CD4-positive, alpha-beta T cell (primary cell): ENCODE measurements around the gene BLCAP. TPM values are rescaled to one million over a fixed set of nuclear protein-coding genes. Genes with fewer than 3 reads are reported as not detected.
A peak's percentile ranks its signal among the peaks of the same experiment; 100 is the strongest.

Source experiments
- ATAC-seq: fragments of 200-7000 bp; cut with Tn5 transposase; one replicate; pipeline ENCODE4 v1.10.0; 2022; ENCODE audit warnings: mild to moderate bottlenecking; ENCODE audit not compliant: poor library complexity
- CTCF ChIA-PET: fragments of 350-600 bp; sonication (Branson Sonifier 250); formaldehyde crosslinking; loops from one replicate; lab custom pipeline; 2021; ENCODE audit warnings: antibody characterized with exemption, inconsistent platforms; lab: Charles Lee
- POLR2A ChIA-PET: fragments of 350-600 bp; sonication (Branson Sonifier 250); formaldehyde crosslinking; loops from one replicate; lab custom pipeline; 2021; ENCODE audit warnings: antibody characterized with exemption, inconsistent platforms; lab: Charles Lee
- DNase-seq, 14 experiments: peaks; one replicate each; pipeline ENCODE4 v3.0.0-alpha.2; 2013 to 2020; ENCODE audit warnings: mixed read lengths in 2 of 14
- H3K27ac ChIP-seq, 2 donors: one replicate each; pipeline versions ENCODE4 v1.5.1 to v1.7.0; 2013; ENCODE audit warnings: low read length in 2 of 2, low read depth in 1 of 2, mild to moderate bottlenecking in 1 of 2
- H3K27me3 ChIP-seq, 2 experiments: 1 replicate in 1 of 2; 2 replicates in 1 of 2; pipeline versions ENCODE4 v1.6.1 to v1.7.0; 2013; ENCODE audit warnings: low read length in 2 of 2, control low read depth in 1 of 2, mild to moderate bottlenecking in 1 of 2, moderate library complexity in 1 of 2; ENCODE audit not compliant: insufficient read depth in 2 of 2, control insufficient read depth in 1 of 2
- H3K36me3 ChIP-seq: one replicate; pipeline ENCODE4 v1.6.1; 2013; ENCODE audit warnings: low read length, control low read depth; ENCODE audit not compliant: insufficient read depth
- H3K4me1 ChIP-seq: one replicate; pipeline ENCODE4 v1.6.1; 2013; ENCODE audit warnings: low read length, control low read depth; ENCODE audit not compliant: insufficient read depth
- H3K4me3 ChIP-seq: one replicate; pipeline ENCODE4 v1.5.1; 2013; ENCODE audit warnings: mild to moderate bottlenecking, low read length, moderate library complexity
- H3K9me3 ChIP-seq, 2 experiments: 1 replicate in 1 of 2; 2 replicates in 1 of 2; pipeline versions ENCODE4 v1.6.1 to v1.7.0; 2013; ENCODE audit warnings: low read length in 2 of 2, mild to moderate bottlenecking in 2 of 2, control low read depth in 1 of 2, moderate library complexity in 1 of 2; ENCODE audit not compliant: control insufficient read depth in 1 of 2, insufficient read depth in 1 of 2
- H3K27ac Mint-ChIP-seq: one replicate; pipeline ENCODE4 v1.8.0; 2020; ENCODE audit warnings: mixed read lengths
- H3K27me3 Mint-ChIP-seq: one replicate; pipeline ENCODE4 v1.8.0; 2021; ENCODE audit warnings: mixed read lengths
- H3K36me3 Mint-ChIP-seq: one replicate; pipeline ENCODE4 v1.8.0; 2021; ENCODE audit warnings: low read depth, mixed read lengths
- H3K4me1 Mint-ChIP-seq: one replicate; pipeline ENCODE4 v1.8.0; 2021; ENCODE audit warnings: low read depth, mixed read lengths
- H3K4me3 Mint-ChIP-seq: one replicate; pipeline ENCODE4 v1.8.0; 2020; ENCODE audit warnings: mild to moderate bottlenecking, mixed read lengths
- H3K9me3 Mint-ChIP-seq: one replicate; pipeline ENCODE4 v1.8.0; 2020; ENCODE audit warnings: mixed read lengths
- CTCF ChIP-seq: fragments of 200-600 bp; IDR thresholded peaks from one replicate; pipeline ENCODE4 v1.8.0; 2022; ENCODE audit warnings: antibody characterized with exemption, mild to moderate bottlenecking
- intact Hi-C, 2 experiments: fragments of 100-400 bp; cut with DNase I in 1 of 2; cut with micrococcal nuclease in 1 of 2; formaldehyde crosslinking; loops; one replicate each; pipeline versions ENCODE4 v1.15.1 to v1.9.0; 2023 to 2025; cut with DNase I, micrococcal nuclease
- total RNA-seq, 174 experiments: library from RNA in 2 of 174; stranded (reverse) in 2 of 174; gene quantifications; one replicate each; pipeline ENCODE4 v1.2.3 and lab custom pipeline; 2021 to 2026

Gene BLCAP
- total RNA-seq, 2 experiments from 2014 or later = 59.4 to 60.1 TPM

GRCh38 chr20:37535443-37536132 is 7.9 kb upstream of the BLCAP start:
- Mint-ChIP-seq H3K9me3 (no peaks in the 10 kb centered on the region), H3K4me1 (no peaks in the 10 kb centered on the region), H3K27ac (no peak overlapping the region), H3K27me3 (peaks cover 23% of the 10 kb centered on the region), H3K36me3 (no peaks in the 10 kb centered on the region), H3K4me3 (no peak overlapping the region)
- POLR2A ChIA-PET = interaction anchor here (1.1 to 1.6 kb wide), 2 partner anchors 153 to 340 kb away, joined by 3 to 5 read pairs; no protein-coding TSS in a partner anchor
- no peak for ATAC-seq
- Histone ChIP-seq H3K36me3 (no peaks in the 10 kb centered on the region), H3K4me3 (no peak overlapping the region), H3K4me1 (no peaks in the 10 kb centered on the region), H3K27ac (no peak overlapping the region), H3K9me3 (no peaks in the 10 kb centered on the region), H3K27me3 (no peaks in the 10 kb centered on the region)
- intact Hi-C loops = loop anchor here in 1 of 2 experiments (10.0 kb wide), 1 partner anchor 531 kb away; no protein-coding TSS in a partner anchor
- CTCF ChIA-PET = no interaction called here
- DNase-seq = no peak
- no peak for TF ChIP-seq CTCF

DNA sequence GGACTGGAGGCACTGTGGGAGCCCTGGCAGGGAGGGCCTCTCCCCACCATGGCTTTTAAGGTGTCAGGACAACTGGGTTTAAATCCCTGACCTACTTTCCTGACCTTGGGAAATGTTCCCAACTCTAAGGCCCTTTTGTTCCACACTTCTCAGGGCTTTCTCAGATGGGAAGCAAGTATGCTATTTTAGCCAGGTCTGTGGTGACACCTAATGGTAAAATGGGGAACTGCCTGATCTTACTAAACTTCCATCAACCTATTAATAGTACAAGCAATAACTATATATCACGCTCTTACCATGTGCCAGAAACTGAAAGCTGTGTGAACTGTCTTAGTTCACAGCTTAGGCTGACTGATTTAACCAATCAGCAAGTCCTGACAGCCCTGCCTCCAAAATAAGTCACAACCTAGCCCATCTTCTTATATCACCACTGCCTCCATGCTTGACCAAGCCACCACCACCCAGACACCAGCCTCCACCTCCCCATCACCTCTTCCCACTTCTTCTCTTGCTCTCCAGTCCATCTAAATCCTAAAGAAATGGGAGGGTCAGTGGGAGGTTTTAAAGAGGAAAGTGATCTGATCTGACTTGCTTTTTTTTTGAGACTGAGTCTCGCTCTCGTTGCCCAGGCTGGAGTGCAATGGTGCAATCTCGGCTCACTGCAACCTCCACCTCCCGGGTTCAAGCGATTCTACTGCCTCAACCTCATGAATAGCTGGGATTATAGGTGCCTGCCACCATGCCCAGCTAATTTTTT is 6.9 kb upstream of the BLCAP start:
- Histone ChIP-seq H3K9me3 (no peaks in the 10 kb centered on the region), H3K27ac (no peak overlapping the region), H3K4me1 (no peaks in the 10 kb centered on the region), H3K27me3 (no peaks in the 10 kb centered on the region), H3K4me3 (no peak overlapping the region), H3K36me3 (no peaks in the 10 kb centered on the region)
- Mint-ChIP-seq H3K36me3 (no peaks in the 10 kb centered on the region), H3K9me3 (no peaks in the 10 kb centered on the region), H3K4me3 (peak overlapping the region; percentile 1), H3K4me1 (no peaks in the 10 kb centered on the region), H3K27ac (no peak overlapping the region), H3K27me3 (peaks cover 19% of the 10 kb centered on the region)
- CTCF ChIA-PET = interaction anchor here (2.2 kb wide), 1 partner anchor 150 kb away, joined by 7 read pairs; no protein-coding TSS in a partner anchor
- ATAC-seq = peak; percentile 92
- POLR2A ChIA-PET = interaction anchor here (1.1 to 1.6 kb wide), 2 partner anchors 151 to 339 kb away, joined by 3 to 5 read pairs; no protein-coding TSS in a partner anchor
- peak; percentile 89 for TF ChIP-seq CTCF
- DNase-seq = peak in 9 of 14 experiments; percentile 12 to 84 (median 34)
- intact Hi-C loops = loop anchor here (1.0 to 10.0 kb wide), 6 partner anchors 142 to 530 kb away; no protein-coding TSS in a partner anchor

GRCh38 chr20:37533154-37533715 is 5.6 kb upstream of the BLCAP start:
- Histone ChIP-seq H3K27me3 (no peaks in the 10 kb centered on the region), H3K36me3 (no peaks in the 10 kb centered on the region), H3K9me3 (no peaks in the 10 kb centered on the region), H3K4me3 (no peak overlapping the region), H3K4me1 (peaks cover 8% of the 10 kb centered on the region), H3K27ac (no peak overlapping the region)
- POLR2A ChIA-PET = no interaction called here
- no peaks in the 10 kb centered on the region for H3K36me3 Mint-ChIP-seq
- no peaks in the 10 kb centered on the region for H3K9me3 Mint-ChIP-seq
- peaks cover 6% of the 10 kb centered on the region for H3K4me1 Mint-ChIP-seq
- DNase-seq (no peak), ATAC-seq (no peak)
- H3K27ac Mint-ChIP-seq = no peak overlapping the region
- CTCF ChIA-PET = interaction anchor here (1.5 to 2.2 kb wide), 3 partner anchors 148 to 341 kb away, joined by 4 to 7 read pairs (median 5); no protein-coding TSS in a partner anchor
- H3K27me3 Mint-ChIP-seq = peaks cover 8% of the 10 kb centered on the region
- TF ChIP-seq CTCF = no peak
- intact Hi-C loops = loop anchor here (5.0 to 10.0 kb wide), 2 partner anchors 141 to 528 kb away; no protein-coding TSS in a partner anchor
- no peak overlapping the region for H3K4me3 Mint-ChIP-seq
